NCI-H748 (cell line): Measurements from ENCODE around the gene SELENOO.

ENCODE experiments used
- DNase-seq: peaks from one replicate; lab custom pipeline; 2025; ENCODE audit not compliant: unreplicated experiment; lab: John Stamatoyannopoulos, UW

The SELENOO gene

GRCh38 chr22:50216055-50216683 lies 15.4 kb downstream of the SELENOO start:
- DNase-seq, result no peak

GRCh38 chr22:50216684-50217520 lies 16.1 kb downstream of the SELENOO start:
- no peak for DNase-seq

- no peak for DNase-seq
Observed at GRCh38 chr22:50217543-50218152, 16.8 kb downstream of the SELENOO start.

- DNase-seq, result peak; percentile 18
Observed at GRCh38 chr22:50218153-50218995, 17.6 kb downstream of the SELENOO start.

- peak; percentile 47 for DNase-seq
Observed at GRCh38 chr22:50218996-50219727, 18.4 kb downstream of the SELENOO start.

- DNase-seq, result no peak
Observed at GRCh38 chr22:50219800-50220602, 19.2 kb downstream of the SELENOO start.

GRCh38 chr22:50220603-50221409 lies 20.0 kb downstream of the SELENOO start:
- no peak for DNase-seq

GRCh38 chr22:50221410-50222300 lies 20.8 kb downstream of the SELENOO start:
- no peak for DNase-seq

GRCh38 chr22:50222508-50222907 lies 21.7 kb downstream of the SELENOO start:
- DNase-seq, result no peak

- no peak for DNase-seq
Observed at GRCh38 chr22:50224071-50224470, 23.3 kb downstream of the SELENOO start.

GRCh38 chr22:50225200-50225969 lies 24.6 kb downstream of the SELENOO start:
- DNase-seq, result no peak

- DNase-seq, result no peak
Observed at GRCh38 chr22:50226063-50226874, 25.5 kb downstream of the SELENOO start.

GRCh38 chr22:50226875-50227165 lies 26.0 kb downstream of the SELENOO start:
- DNase-seq, result no peak

- DNase-seq, result no peak
Observed at GRCh38 chr22:50227579-50228215, 26.9 kb downstream of the SELENOO start.

- no peak for DNase-seq
Observed at GRCh38 chr22:50228366-50228765, 27.6 kb downstream of the SELENOO start.

GRCh38 chr22:50229370-50229769 lies 28.6 kb downstream of the SELENOO start:
- DNase-seq, result no peak
